ENCODE measurements around the gene BEST3. TPM values are rescaled to one million over a fixed set of nuclear protein-coding genes. Genes with fewer than 3 reads are reported as not detected.
"Not testable (repeated sequence)": the region's sequence is repeated elsewhere in the genome, so short reads cannot be mapped to it uniquely, and the experiment has no call there.

The BEST3 gene
- total and polyA plus RNA-seq, 9 donors = 26.2 to 72.8 (median 45.0) TPM

GRCh38 chr12:69671597-69671996 is 27.5 kb downstream of the BEST3 start:
- H3K27ac ChIP-seq (ENCODE audit: low read length) = no peak overlapping the region
- WGBS (ENCODE audit: insufficient coverage) = no CpG with 5 or more reads among the region's 4 CpGs
- no peaks in the 10 kb centered on the region for H3K9me3 ChIP-seq (replicated peaks; ENCODE audit: control insufficient read depth, low read depth, low read length)
- H3K27me3 ChIP-seq (ENCODE audit: control insufficient read depth, insufficient read depth, low read length) = no peaks in the 10 kb centered on the region
- DNase-seq = no peak
- H3K4me3 ChIP-seq (ENCODE audit: low read length) = no peak overlapping the region
- no peaks in the 10 kb centered on the region for H3K4me1 ChIP-seq (ENCODE audit: control insufficient read depth, insufficient read depth, low read length)
- H3K36me3 ChIP-seq (ENCODE audit: control insufficient read depth, insufficient read depth, low read length) = peaks cover 4% of the 10 kb centered on the region

GRCh38 chr12:69666798-69667197 is 32.3 kb downstream of the BEST3 start:
- Histone ChIP-seq H3K36me3 (ENCODE audit: control insufficient read depth, insufficient read depth, low read length) (peaks cover 5% of the 10 kb centered on the region), H3K27ac (ENCODE audit: low read length) (no peak overlapping the region), H3K9me3 (replicated peaks; ENCODE audit: control insufficient read depth, low read depth, low read length) (no peaks in the 10 kb centered on the region), H3K4me3 (ENCODE audit: low read length) (no peak overlapping the region), H3K27me3 (ENCODE audit: control insufficient read depth, insufficient read depth, low read length) (no peaks in the 10 kb centered on the region), H3K4me1 (ENCODE audit: control insufficient read depth, insufficient read depth, low read length) (no peaks in the 10 kb centered on the region)
- no peak for DNase-seq
- WGBS (ENCODE audit: insufficient coverage) = 33% methylated on average over 2 of the region's 2 CpGs

- not testable (repeated sequence) for H3K9me3 ChIP-seq (replicated peaks; ENCODE audit: control insufficient read depth, low read depth, low read length); H3K4me3 ChIP-seq (ENCODE audit: low read length); H3K27me3 ChIP-seq (ENCODE audit: control insufficient read depth, insufficient read depth, low read length); H3K27ac ChIP-seq (ENCODE audit: low read length); H3K4me1 ChIP-seq (ENCODE audit: control insufficient read depth, insufficient read depth, low read length); H3K36me3 ChIP-seq (ENCODE audit: control insufficient read depth, insufficient read depth, low read length); DNase-seq
- 43% methylated on average over 2 of the region's 6 CpGs for WGBS (ENCODE audit: insufficient coverage)
Observed at GRCh38 chr12:69664930-69665377, 34.1 kb downstream of the BEST3 start.

- H3K27me3 ChIP-seq (ENCODE audit: control insufficient read depth, insufficient read depth, low read length) = no peaks in the 10 kb centered on the region
- no peak overlapping the region for H3K27ac ChIP-seq (ENCODE audit: low read length)
- no peak overlapping the region for H3K4me3 ChIP-seq (ENCODE audit: low read length)
- 100% methylated on average over 1 of the region's 3 CpGs for WGBS (ENCODE audit: insufficient coverage)
- no peaks in the 10 kb centered on the region for H3K4me1 ChIP-seq (ENCODE audit: control insufficient read depth, insufficient read depth, low read length)
- no peak for DNase-seq
- H3K36me3 ChIP-seq (ENCODE audit: control insufficient read depth, insufficient read depth, low read length) = peaks cover 2% of the 10 kb centered on the region
- H3K9me3 ChIP-seq (replicated peaks; ENCODE audit: control insufficient read depth, low read depth, low read length) = no peaks in the 10 kb centered on the region
Observed at GRCh38 chr12:69663726-69664125, 35.4 kb downstream of the BEST3 start.

GRCh38 chr12:69662764-69663163 is 36.3 kb downstream of the BEST3 start:
- Histone ChIP-seq H3K4me1 (ENCODE audit: control insufficient read depth, insufficient read depth, low read length) (no peaks in the 10 kb centered on the region), H3K27me3 (ENCODE audit: control insufficient read depth, insufficient read depth, low read length) (no peaks in the 10 kb centered on the region), H3K9me3 (replicated peaks; ENCODE audit: control insufficient read depth, low read depth, low read length) (no peaks in the 10 kb centered on the region), H3K27ac (ENCODE audit: low read length) (no peak overlapping the region), H3K36me3 (ENCODE audit: control insufficient read depth, insufficient read depth, low read length) (peaks cover 2% of the 10 kb centered on the region), H3K4me3 (ENCODE audit: low read length) (no peak overlapping the region)
- DNase-seq = no peak

- Histone ChIP-seq H3K36me3 (ENCODE audit: control insufficient read depth, insufficient read depth, low read length) (no peaks in the 10 kb centered on the region), H3K27ac (ENCODE audit: low read length) (no peak overlapping the region)
Observed at GRCh38 chr12:69661386-69661785, 37.7 kb downstream of the BEST3 start.

GRCh38 chr12:69660164-69660863 is 38.8 kb downstream of the BEST3 start:
- Histone ChIP-seq H3K4me1 (ENCODE audit: control insufficient read depth, insufficient read depth, low read length) (peaks cover 3% of the 10 kb centered on the region), H3K36me3 (ENCODE audit: control insufficient read depth, insufficient read depth, low read length) (no peaks in the 10 kb centered on the region), H3K27ac (ENCODE audit: low read length) (no peak overlapping the region), H3K4me3 (ENCODE audit: low read length) (no peak overlapping the region), H3K9me3 (replicated peaks; ENCODE audit: control insufficient read depth, low read depth, low read length) (no peaks in the 10 kb centered on the region), H3K27me3 (ENCODE audit: control insufficient read depth, insufficient read depth, low read length) (no peaks in the 10 kb centered on the region)
- no CpG with 5 or more reads among the region's 1 CpG for WGBS (ENCODE audit: insufficient coverage)
- no peak for DNase-seq

More at GRCh38 chr12:69661386-69661785, 37.7 kb downstream of the BEST3 start:
- Histone ChIP-seq H3K27me3 (ENCODE audit: control insufficient read depth, insufficient read depth, low read length) (no peaks in the 10 kb centered on the region), H3K9me3 (replicated peaks; ENCODE audit: control insufficient read depth, low read depth, low read length) (no peaks in the 10 kb centered on the region), H3K4me3 (ENCODE audit: low read length) (no peak overlapping the region), H3K4me1 (ENCODE audit: control insufficient read depth, insufficient read depth, low read length) (no peaks in the 10 kb centered on the region)
- no peak for DNase-seq
- 100% methylated on average over 1 of the region's 4 CpGs for WGBS (ENCODE audit: insufficient coverage)

- no peaks in the 10 kb centered on the region for H3K9me3 ChIP-seq (replicated peaks; ENCODE audit: control insufficient read depth, low read depth, low read length)
- H3K4me3 ChIP-seq (ENCODE audit: low read length) = no peak overlapping the region
- WGBS (ENCODE audit: insufficient coverage) = 40% methylated on average over 1 of the region's 2 CpGs
- no peak overlapping the region for H3K27ac ChIP-seq (ENCODE audit: low read length)
- H3K4me1 ChIP-seq (ENCODE audit: control insufficient read depth, insufficient read depth, low read length) = peaks cover 3% of the 10 kb centered on the region
- DNase-seq = no peak
- no peaks in the 10 kb centered on the region for H3K27me3 ChIP-seq (ENCODE audit: control insufficient read depth, insufficient read depth, low read length)
- H3K36me3 ChIP-seq (ENCODE audit: control insufficient read depth, insufficient read depth, low read length) = no peaks in the 10 kb centered on the region
Observed at GRCh38 chr12:69658203-69658602, 40.9 kb downstream of the BEST3 start.

- DNase-seq = peak; percentile 63
- Histone ChIP-seq H3K9me3 (replicated peaks; ENCODE audit: control insufficient read depth, low read depth, low read length) (no peaks in the 10 kb centered on the region), H3K27me3 (ENCODE audit: control insufficient read depth, insufficient read depth, low read length) (no peaks in the 10 kb centered on the region), H3K36me3 (ENCODE audit: control insufficient read depth, insufficient read depth, low read length) (no peaks in the 10 kb centered on the region), H3K27ac (ENCODE audit: low read length) (peak overlapping the region; percentile 45), H3K4me3 (ENCODE audit: low read length) (no peak overlapping the region), H3K4me1 (ENCODE audit: control insufficient read depth, insufficient read depth, low read length) (peaks cover 3% of the 10 kb centered on the region)
- WGBS (ENCODE audit: insufficient coverage) = 67% methylated on average over 7 of the region's 9 CpGs
Observed at GRCh38 chr12:69657376-69658137, 41.5 kb downstream of the BEST3 start.

GRCh38 chr12:69655616-69656340 is 43.3 kb downstream of the BEST3 start:
- 72% methylated on average over 5 of the region's 11 CpGs for WGBS (ENCODE audit: insufficient coverage)
- no peak overlapping the region for H3K4me3 ChIP-seq (ENCODE audit: low read length)
- H3K36me3 ChIP-seq (ENCODE audit: control insufficient read depth, insufficient read depth, low read length) = no peaks in the 10 kb centered on the region
- no peak overlapping the region for H3K27ac ChIP-seq (ENCODE audit: low read length)
- H3K9me3 ChIP-seq (replicated peaks; ENCODE audit: control insufficient read depth, low read depth, low read length) = no peaks in the 10 kb centered on the region
- H3K27me3 ChIP-seq (ENCODE audit: control insufficient read depth, insufficient read depth, low read length) = no peaks in the 10 kb centered on the region
- H3K4me1 ChIP-seq (ENCODE audit: control insufficient read depth, insufficient read depth, low read length) = peaks cover 3% of the 10 kb centered on the region
- peak; percentile 59 for DNase-seq

All from muscle of leg (tissue), 11 donors.